Neural progenitor cell (in vitro differentiated cells): ENCODE measurements around the gene RPSA. TPM values are rescaled to one million over a fixed set of nuclear protein-coding genes. Genes with fewer than 3 reads are reported as not detected.

Experiments used
- DNase-seq: peaks from one replicate; pipeline ENCODE4 v3.0.0-alpha.2; 2016; ENCODE audit warnings: low spot score
- H2AFZ ChIP-seq: fragments of 200-600 bp; sonication (generic); replicated peaks from 2 replicates; pipeline ENCODE4 v1.6.1; 2016; ENCODE audit warnings: antibody characterized with exemption
- H3F3A ChIP-seq: fragments of 200-600 bp; sonication (generic); 2 replicates; pipeline ENCODE4 v1.6.1; 2016; ENCODE audit warnings: antibody characterized with exemption, low read depth
- H3K27ac ChIP-seq: fragments of 200-600 bp; sonication (generic); 2 replicates; pipeline ENCODE4 v1.5.1; 2016; ENCODE audit warnings: mild to moderate bottlenecking
- H3K27me3 ChIP-seq: fragments of 200-600 bp; sonication (generic); 2 replicates; pipeline ENCODE4 v1.6.1; 2016; ENCODE audit warnings: mild to moderate bottlenecking, moderate library complexity
- H3K36me3 ChIP-seq: fragments of 200-600 bp; sonication (generic); 2 replicates; pipeline ENCODE4 v1.5.1; 2016
- H3K4me1 ChIP-seq: fragments of 200-600 bp; sonication (generic); 2 replicates; pipeline ENCODE4 v1.6.1; 2016; ENCODE audit warnings: mixed run types
- H3K4me2 ChIP-seq: fragments of 200-600 bp; sonication (generic); 2 replicates; pipeline ENCODE4 v1.6.1; 2016
- H3K4me3 ChIP-seq: fragments of 200-600 bp; sonication (generic); 2 replicates; pipeline ENCODE4 v1.5.1; 2016
- H3K79me2 ChIP-seq: fragments of 200-600 bp; sonication (generic); 2 replicates; pipeline ENCODE4 v1.6.1; 2016; ENCODE audit warnings: low read depth
- H3K9ac ChIP-seq: fragments of 200-600 bp; sonication (generic); 2 replicates; pipeline ENCODE4 v1.6.1; 2016
- H3K9me3 ChIP-seq: fragments of 200-600 bp; sonication (generic); 2 replicates; pipeline ENCODE4 v1.5.1; 2016; ENCODE audit warnings: low read depth
- H4K20me1 ChIP-seq: fragments of 200-600 bp; sonication (generic); 2 replicates; pipeline ENCODE4 v1.6.1; 2016; ENCODE audit warnings: low read depth
- H3K27ac Mint-ChIP-seq: 3 replicates; pipeline ENCODE4 v1.8.0; 2021; ENCODE audit warnings: mixed read lengths
- H3K27me3 Mint-ChIP-seq: 2 replicates; pipeline ENCODE4 v1.8.0; 2022; ENCODE audit warnings: low read depth, mild to moderate bottlenecking, inconsistent platforms, moderate library complexity, mixed read lengths; ENCODE audit not compliant: insufficient read depth
- H3K36me3 Mint-ChIP-seq: 3 replicates; pipeline ENCODE4 v1.8.0; 2021; ENCODE audit warnings: mixed read lengths
- H3K4me1 Mint-ChIP-seq: 3 replicates; pipeline ENCODE4 v1.8.0; 2021; ENCODE audit warnings: mixed read lengths
- H3K4me3 Mint-ChIP-seq: 3 replicates; pipeline ENCODE4 v1.8.0; 2021; ENCODE audit warnings: mild to moderate bottlenecking, moderate library complexity, mixed read lengths
- H3K9me3 Mint-ChIP-seq: 3 replicates; pipeline ENCODE4 v1.8.0; 2020; ENCODE audit warnings: mixed read lengths
- CTCF ChIP-seq: fragments of 200-600 bp; sonication (generic); IDR thresholded peaks from 2 replicates; pipeline ENCODE4 v1.5.1; 2017; ENCODE audit warnings: antibody characterized with exemption, mild to moderate bottlenecking
- EZH2 ChIP-seq: fragments of 200-600 bp; sonication (generic); IDR thresholded peaks from 2 replicates; pipeline ENCODE4 v1.6.1; 2017; ENCODE audit warnings: antibody characterized with exemption, mild to moderate bottlenecking, moderate library complexity
- EZH2phosphoT487 ChIP-seq: fragments of 200-600 bp; sonication (generic); IDR thresholded peaks from 2 replicates; pipeline ENCODE4 v1.6.1; 2017; ENCODE audit warnings: antibody characterized with exemption
- total RNA-seq: library from RNA; depleted of rRNA; stranded (reverse); fragments of >200 nt; gene quantifications from 2 replicates; pipeline ENCODE4 v1.2.3, GENCODE V29; 2015; ENCODE audit warnings: low replicate concordance

The RPSA gene
- total RNA-seq, 1 donor from 2014 or later = 2,504 TPM

- Histone ChIP-seq H3K9ac (no peak overlapping the region), H3K27me3 (no peaks in the 10 kb centered on the region), H3F3A (no peaks in the 10 kb centered on the region), H4K20me1 (no peaks in the 10 kb centered on the region), H3K4me1 (no peaks in the 10 kb centered on the region), H3K79me2 (no peaks in the 10 kb centered on the region), H3K4me2 (no peak overlapping the region), H3K4me3 (no peak overlapping the region), H3K36me3 (no peaks in the 10 kb centered on the region), H3K27ac (no peak overlapping the region), H2AFZ (no peak overlapping the region), H3K9me3 (no peaks in the 10 kb centered on the region)
- Mint-ChIP-seq H3K4me1 (peaks cover 2% of the 10 kb centered on the region), H3K27ac (no peak overlapping the region), H3K36me3 (no peaks in the 10 kb centered on the region), H3K4me3 (no peak overlapping the region), H3K27me3 (peaks cover 6% of the 10 kb centered on the region), H3K9me3 (peaks cover 8% of the 10 kb centered on the region)
- TF ChIP-seq EZH2 (no peak), CTCF (no peak), EZH2phosphoT487 (no peak)
- no peak for DNase-seq
Measured at GRCh38 chr3:39376959-39377634, 29.4 kb upstream of the RPSA start.

GRCh38 chr3:39378088-39378487, 28.4 kb upstream of the RPSA start:
- Mint-ChIP-seq H3K27ac (no peak overlapping the region), H3K36me3 (no peaks in the 10 kb centered on the region), H3K27me3 (peaks cover 6% of the 10 kb centered on the region), H3K4me1 (peaks cover 9% of the 10 kb centered on the region), H3K4me3 (no peak overlapping the region), H3K9me3 (no peaks in the 10 kb centered on the region)
- Histone ChIP-seq H3F3A (no peaks in the 10 kb centered on the region), H2AFZ (no peak overlapping the region), H3K27me3 (no peaks in the 10 kb centered on the region), H4K20me1 (no peaks in the 10 kb centered on the region), H3K9me3 (no peaks in the 10 kb centered on the region), H3K79me2 (no peaks in the 10 kb centered on the region), H3K27ac (no peak overlapping the region), H3K4me1 (no peaks in the 10 kb centered on the region), H3K4me3 (no peak overlapping the region), H3K4me2 (no peak overlapping the region), H3K9ac (no peak overlapping the region), H3K36me3 (no peaks in the 10 kb centered on the region)
- no peak for TF ChIP-seq EZH2
- TF ChIP-seq CTCF = peak; percentile 81
- DNase-seq = peak; percentile 70

GRCh38 chr3:39378957-39379777, 27.4 kb upstream of the RPSA start:
- Mint-ChIP-seq H3K4me1 (peaks cover 9% of the 10 kb centered on the region), H3K9me3 (no peaks in the 10 kb centered on the region), H3K36me3 (no peaks in the 10 kb centered on the region), H3K4me3 (no peak overlapping the region), H3K27ac (no peak overlapping the region), H3K27me3 (peaks cover 6% of the 10 kb centered on the region)
- no peak overlapping the region for H3K4me2 ChIP-seq
- DNase-seq = no peak
- H3K79me2 ChIP-seq = peaks cover 6% of the 10 kb centered on the region
- peaks cover 8% of the 10 kb centered on the region for H3F3A ChIP-seq
- TF ChIP-seq CTCF = no peak
- TF ChIP-seq EZH2phosphoT487 = no peak
- no peak for TF ChIP-seq EZH2
- H3K4me1 ChIP-seq = no peaks in the 10 kb centered on the region
- no peak overlapping the region for H3K4me3 ChIP-seq
- no peaks in the 10 kb centered on the region for H3K36me3 ChIP-seq
- no peak overlapping the region for H3K27ac ChIP-seq
- no peak overlapping the region for H3K9ac ChIP-seq
- no peaks in the 10 kb centered on the region for H4K20me1 ChIP-seq
- H3K9me3 ChIP-seq = no peaks in the 10 kb centered on the region
- no peaks in the 10 kb centered on the region for H3K27me3 ChIP-seq
- H2AFZ ChIP-seq = no peak overlapping the region
